ENCODE measurements around the gene SERINC5.
"Not testable (repeated sequence)": the region's sequence is repeated elsewhere in the genome, so short reads cannot be mapped to it uniquely, and the experiment has no call there.

SERINC5 gene

GRCh38 chr5:80198920-80199319, 56.9 kb downstream of the SERINC5 start:
- no peak for DNase-seq (ENCODE audit: low read depth in 2 of 3, low spot score in 1 of 3)

GRCh38 chr5:80198399-80198798, 57.4 kb downstream of the SERINC5 start:
- DNase-seq (ENCODE audit: low read depth in 2 of 3, low spot score in 1 of 3) = no peak

GRCh38 chr5:80195837-80196400, 59.9 kb downstream of the SERINC5 start:
- DNase-seq (ENCODE audit: low read depth in 2 of 3, low spot score in 1 of 3) = no peak

- no peak for DNase-seq (ENCODE audit: low read depth in 2 of 3, low spot score in 1 of 3)
Measured at GRCh38 chr5:80194468-80194867, 61.4 kb downstream of the SERINC5 start.

GRCh38 chr5:80193401-80193800, 62.4 kb downstream of the SERINC5 start:
- no peak for DNase-seq (ENCODE audit: low read depth in 2 of 3, low spot score in 1 of 3)

- no peak for DNase-seq (ENCODE audit: low read depth in 2 of 3, low spot score in 1 of 3)
Measured at GRCh38 chr5:80192507-80193241, 63.2 kb downstream of the SERINC5 start.

- no peak for DNase-seq (ENCODE audit: low read depth in 2 of 3, low spot score in 1 of 3)
Measured at GRCh38 chr5:80191991-80192398, 63.9 kb downstream of the SERINC5 start.

GRCh38 chr5:80191397-80191796, 64.5 kb downstream of the SERINC5 start:
- DNase-seq (ENCODE audit: low read depth in 2 of 3, low spot score in 1 of 3) = no peak

- DNase-seq (ENCODE audit: low read depth in 2 of 3, low spot score in 1 of 3) = no peak
Measured at GRCh38 chr5:80190960-80191359, 64.9 kb downstream of the SERINC5 start.

- DNase-seq (ENCODE audit: low read depth in 2 of 3, low spot score in 1 of 3) = no peak
Measured at GRCh38 chr5:80189701-80190100, 66.1 kb downstream of the SERINC5 start.

GRCh38 chr5:80189201-80189600, 66.6 kb downstream of the SERINC5 start:
- DNase-seq (ENCODE audit: low read depth in 2 of 3, low spot score in 1 of 3) = no peak

- DNase-seq (ENCODE audit: low read depth in 2 of 3, low spot score in 1 of 3) = no peak
Measured at GRCh38 chr5:80187421-80188090, 68.3 kb downstream of the SERINC5 start.

GRCh38 chr5:80185535-80185934, 70.3 kb downstream of the SERINC5 start:
- DNase-seq (ENCODE audit: low read depth in 2 of 3, low spot score in 1 of 3) = not testable (repeated sequence)

- no peak for DNase-seq (ENCODE audit: low read depth in 2 of 3, low spot score in 1 of 3)
Measured at GRCh38 chr5:80185095-80185494, 70.8 kb downstream of the SERINC5 start.

GRCh38 chr5:80184235-80185023, 71.4 kb downstream of the SERINC5 start:
- DNase-seq (ENCODE audit: low read depth in 2 of 3, low spot score in 1 of 3) = no peak

- DNase-seq (ENCODE audit: low read depth in 2 of 3, low spot score in 1 of 3) = not testable (repeated sequence)
Measured at GRCh38 chr5:80183728-80184234, 72.1 kb downstream of the SERINC5 start.

- no peak for DNase-seq (ENCODE audit: low read depth in 2 of 3, low spot score in 1 of 3)
Measured at GRCh38 chr5:80182809-80183580, 72.9 kb downstream of the SERINC5 start.

GRCh38 chr5:80181618-80182211, 74.1 kb downstream of the SERINC5 start:
- no peak for DNase-seq (ENCODE audit: low read depth in 2 of 3, low spot score in 1 of 3)

GRCh38 chr5:80177236-80177635, 78.6 kb downstream of the SERINC5 start:
- no peak for DNase-seq (ENCODE audit: low read depth in 2 of 3, low spot score in 1 of 3)

GRCh38 chr5:80175337-80175736, 80.5 kb downstream of the SERINC5 start:
- no peak for DNase-seq (ENCODE audit: low read depth in 2 of 3, low spot score in 1 of 3)

All from stimulated activated CD4-positive, alpha-beta T cell treated with anti-CD3 and anti-CD28 coated beads, Interleukin-12 subunit alpha, Interleukin-12 subunit beta, amount 100 ng/mL, for 48 hours (primary cell).